Breast epithelium (tissue), 4 donors: ENCODE results near the gene LTO1. TPM values are rescaled to one million over a fixed set of nuclear protein-coding genes. Genes with fewer than 3 reads are reported as not detected.

Source experiments
- DNase-seq, 2 donors: peaks; one replicate each; pipeline ENCODE4 v3.0.0-alpha.2; 2019; ENCODE audit warnings: low spot score in 2 of 2
- H3K27ac ChIP-seq, 2 donors: fragments of 200-600 bp; sonication (generic) in 1 of 2; one replicate each; pipeline ENCODE4 v1.5.1; 2016 to 2019; ENCODE audit warnings: mild to moderate bottlenecking in 1 of 2
- H3K27me3 ChIP-seq, 2 donors: fragments of 200-600 bp; sonication (generic) in 1 of 2; one replicate each; pipeline versions ENCODE4 v1.5.1 to v1.6.0; 2017 to 2019; ENCODE audit warnings: control low read depth in 1 of 2, mild to moderate bottlenecking in 1 of 2
- H3K36me3 ChIP-seq: fragments of 200-600 bp; one replicate; pipeline ENCODE4 v1.5.1; 2019
- H3K4me1 ChIP-seq, 2 donors: fragments of 200-600 bp; sonication (generic); one replicate each; pipeline ENCODE4 v1.5.1; 2016 to 2019; ENCODE audit warnings: control low read depth in 1 of 2
- H3K4me3 ChIP-seq, 3 donors: fragments of 200-600 bp; sonication (generic); 1 replicate in 2 of 3; 2 replicates in 1 of 3; pipeline ENCODE4 v1.5.1; 2016 to 2019; ENCODE audit warnings: mild to moderate bottlenecking in 3 of 3, moderate library complexity in 2 of 3
- H3K9me3 ChIP-seq, 2 donors: fragments of 200-600 bp; sonication (generic) in 1 of 2; one replicate each; pipeline ENCODE4 v1.5.1; 2016 to 2019; ENCODE audit warnings: control low read depth in 1 of 2
- POLR2A ChIP-seq: fragments of 450-650 bp; IDR thresholded peaks from one replicate; pipeline ENCODE4 v1.6.1; 2016; ENCODE audit warnings: antibody characterized with exemption, mild to moderate bottlenecking, moderate library complexity
- POLR2AphosphoS5 ChIP-seq, 3 donors: sonication (generic); formaldehyde crosslinking; IDR thresholded peaks; one replicate each; pipeline ENCODE4 v1.6.1; 2017; ENCODE audit warnings: antibody characterized with exemption in 3 of 3
- intact Hi-C: fragments of 100-400 bp; cut with DNase I; formaldehyde crosslinking; loops from one replicate; pipeline ENCODE4 v1.15.1; 2023; ENCODE audit warnings: low total_unique reads
- total RNA-seq, 3 donors: library from RNA; depleted of rRNA; stranded (reverse); fragments of >200 nt; gene quantifications; one replicate each; pipeline ENCODE4 v1.1.0, GENCODE V29; 2016
- TF ChIP-seq, protein P1 (sequence below), 3 donors: fragments of 450-650 bp; IDR thresholded peaks; one replicate each; pipeline ENCODE4 v1.5.1; 2016 to 2017; ENCODE audit warnings: antibody characterized with exemption in 3 of 3, mild to moderate bottlenecking in 3 of 3, moderate library complexity in 3 of 3

Gene LTO1
- total RNA-seq, 3 donors from 2014 or later, result 14.1 to 25.5 (median 18.7) TPM

DNA sequence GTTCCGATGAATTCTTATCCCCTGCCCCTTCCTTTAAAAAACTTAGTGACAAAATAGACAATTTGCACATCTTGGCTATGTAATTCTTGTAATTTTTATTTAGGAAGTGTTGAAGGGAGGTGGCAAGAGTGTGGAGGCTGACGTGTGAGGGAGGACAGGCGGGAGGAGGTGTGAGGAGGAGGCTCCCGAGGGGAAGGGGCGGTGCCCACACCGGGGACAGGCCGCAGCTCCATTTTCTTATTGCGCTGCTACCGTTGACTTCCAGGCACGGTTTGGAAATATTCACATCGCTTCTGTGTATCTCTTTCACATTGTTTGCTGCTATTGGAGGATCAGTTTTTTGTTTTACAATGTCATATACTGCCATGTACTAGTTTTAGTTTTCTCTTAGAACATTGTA, 22.2 kb downstream of the LTO1 start:
- no peak for DNase-seq
- Histone ChIP-seq H3K27ac (no peak overlapping the region), H3K36me3 (peaks cover 4% of the 10 kb centered on the region), H3K27me3 (no peaks in the 10 kb centered on the region), H3K4me1 (no peaks in the 10 kb centered on the region), H3K4me3 (no peak overlapping the region), H3K9me3 (no peaks in the 10 kb centered on the region)
- intact Hi-C loops, result no loop called here
- TF ChIP-seq POLR2A (no peak), POLR2AphosphoS5 (IDR thresholded peaks at IDR 0.05) (no peak)
- TF ChIP-seq, protein P1, sequence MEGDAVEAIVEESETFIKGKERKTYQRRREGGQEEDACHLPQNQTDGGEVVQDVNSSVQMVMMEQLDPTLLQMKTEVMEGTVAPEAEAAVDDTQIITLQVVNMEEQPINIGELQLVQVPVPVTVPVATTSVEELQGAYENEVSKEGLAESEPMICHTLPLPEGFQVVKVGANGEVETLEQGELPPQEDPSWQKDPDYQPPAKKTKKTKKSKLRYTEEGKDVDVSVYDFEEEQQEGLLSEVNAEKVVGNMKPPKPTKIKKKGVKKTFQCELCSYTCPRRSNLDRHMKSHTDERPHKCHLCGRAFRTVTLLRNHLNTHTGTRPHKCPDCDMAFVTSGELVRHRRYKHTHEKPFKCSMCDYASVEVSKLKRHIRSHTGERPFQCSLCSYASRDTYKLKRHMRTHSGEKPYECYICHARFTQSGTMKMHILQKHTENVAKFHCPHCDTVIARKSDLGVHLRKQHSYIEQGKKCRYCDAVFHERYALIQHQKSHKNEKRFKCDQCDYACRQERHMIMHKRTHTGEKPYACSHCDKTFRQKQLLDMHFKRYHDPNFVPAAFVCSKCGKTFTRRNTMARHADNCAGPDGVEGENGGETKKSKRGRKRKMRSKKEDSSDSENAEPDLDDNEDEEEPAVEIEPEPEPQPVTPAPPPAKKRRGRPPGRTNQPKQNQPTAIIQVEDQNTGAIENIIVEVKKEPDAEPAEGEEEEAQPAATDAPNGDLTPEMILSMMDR (IDR thresholded peaks at IDR 0.05), result no peak

DNA sequence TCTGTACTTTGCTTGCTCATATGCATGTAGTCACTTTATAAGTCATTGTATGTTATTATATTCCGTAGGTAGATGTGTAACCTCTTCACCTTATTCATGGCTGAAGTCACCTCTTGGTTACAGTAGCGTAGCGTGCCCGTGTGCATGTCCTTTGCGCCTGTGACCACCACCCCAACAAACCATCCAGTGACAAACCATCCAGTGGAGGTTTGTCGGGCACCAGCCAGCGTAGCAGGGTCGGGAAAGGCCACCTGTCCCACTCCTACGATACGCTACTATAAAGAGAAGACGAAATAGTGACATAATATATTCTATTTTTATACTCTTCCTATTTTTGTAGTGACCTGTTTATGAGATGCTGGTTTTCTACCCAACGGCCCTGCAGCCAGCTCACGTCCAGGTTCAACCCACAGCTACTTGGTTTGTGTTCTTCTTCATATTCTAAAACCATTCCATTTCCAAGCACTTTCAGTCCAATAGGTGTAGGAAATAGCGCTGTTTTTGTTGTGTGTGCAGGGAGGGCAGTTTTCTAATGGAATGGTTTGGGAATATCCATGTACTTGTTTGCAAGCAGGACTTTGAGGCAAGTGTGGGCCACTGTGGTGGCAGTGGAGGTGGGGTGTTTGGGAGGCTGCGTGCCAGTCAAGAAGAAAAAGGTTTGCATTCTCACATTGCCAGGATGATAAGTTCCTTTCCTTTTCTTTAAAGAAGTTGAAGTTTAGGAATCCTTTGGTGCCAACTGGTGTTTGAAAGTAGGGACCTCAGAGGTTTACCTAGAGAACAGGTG, 23.1 kb downstream of the LTO1 start:
- H3K36me3 ChIP-seq, result peaks cover 4% of the 10 kb centered on the region
- no peak for TF ChIP-seq POLR2A
- no peak for TF ChIP-seq POLR2AphosphoS5 (IDR thresholded peaks at IDR 0.05)
- TF ChIP-seq, protein P1 (IDR thresholded peaks at IDR 0.05), result no peak
- H3K4me1 ChIP-seq, result no peaks in the 10 kb centered on the region
- no peaks in the 10 kb centered on the region for H3K9me3 ChIP-seq
- H3K27ac ChIP-seq, result no peak overlapping the region
- DNase-seq, result no peak
- no peak overlapping the region for H3K4me3 ChIP-seq
- H3K27me3 ChIP-seq, result no peaks in the 10 kb centered on the region
- intact Hi-C loops, result no loop called here

DNA sequence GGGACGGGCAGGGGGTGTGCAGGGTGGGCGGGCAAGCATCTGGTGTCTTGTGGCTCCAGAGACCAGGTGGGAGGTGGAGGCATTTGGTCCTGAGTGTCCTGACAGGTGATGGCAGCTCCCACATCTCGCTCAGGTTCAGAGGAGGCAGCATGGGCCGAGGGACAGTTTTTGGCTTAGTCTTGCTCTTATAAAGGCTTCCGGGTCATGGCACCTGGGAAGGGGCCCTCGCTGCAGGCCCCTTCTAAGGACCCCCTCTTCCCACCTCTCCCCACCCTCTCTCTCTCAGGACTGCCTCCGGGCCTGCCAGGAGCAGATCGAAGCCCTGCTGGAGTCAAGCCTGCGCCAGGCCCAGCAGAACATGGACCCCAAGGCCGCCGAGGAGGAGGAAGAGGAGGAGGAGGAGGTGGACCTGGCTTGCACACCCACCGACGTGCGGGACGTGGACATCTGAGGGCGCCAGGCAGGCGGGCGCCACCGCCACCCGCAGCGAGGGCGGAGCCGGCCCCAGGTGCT, 24.3 kb downstream of the LTO1 start:
- intact Hi-C loops, result no loop called here
- no peak for DNase-seq
- Histone ChIP-seq H3K4me1 (no peaks in the 10 kb centered on the region), H3K4me3 (no peak overlapping the region), H3K36me3 (peaks cover 4% of the 10 kb centered on the region), H3K27me3 (no peaks in the 10 kb centered on the region), H3K9me3 (no peaks in the 10 kb centered on the region), H3K27ac (peak overlapping the region in 1 of 2 donors; percentile 12)
- TF ChIP-seq, protein P1 (IDR thresholded peaks at IDR 0.05), result no peak
- TF ChIP-seq POLR2AphosphoS5 (IDR thresholded peaks at IDR 0.05), result no peak
- TF ChIP-seq POLR2A, result no peak

DNA sequence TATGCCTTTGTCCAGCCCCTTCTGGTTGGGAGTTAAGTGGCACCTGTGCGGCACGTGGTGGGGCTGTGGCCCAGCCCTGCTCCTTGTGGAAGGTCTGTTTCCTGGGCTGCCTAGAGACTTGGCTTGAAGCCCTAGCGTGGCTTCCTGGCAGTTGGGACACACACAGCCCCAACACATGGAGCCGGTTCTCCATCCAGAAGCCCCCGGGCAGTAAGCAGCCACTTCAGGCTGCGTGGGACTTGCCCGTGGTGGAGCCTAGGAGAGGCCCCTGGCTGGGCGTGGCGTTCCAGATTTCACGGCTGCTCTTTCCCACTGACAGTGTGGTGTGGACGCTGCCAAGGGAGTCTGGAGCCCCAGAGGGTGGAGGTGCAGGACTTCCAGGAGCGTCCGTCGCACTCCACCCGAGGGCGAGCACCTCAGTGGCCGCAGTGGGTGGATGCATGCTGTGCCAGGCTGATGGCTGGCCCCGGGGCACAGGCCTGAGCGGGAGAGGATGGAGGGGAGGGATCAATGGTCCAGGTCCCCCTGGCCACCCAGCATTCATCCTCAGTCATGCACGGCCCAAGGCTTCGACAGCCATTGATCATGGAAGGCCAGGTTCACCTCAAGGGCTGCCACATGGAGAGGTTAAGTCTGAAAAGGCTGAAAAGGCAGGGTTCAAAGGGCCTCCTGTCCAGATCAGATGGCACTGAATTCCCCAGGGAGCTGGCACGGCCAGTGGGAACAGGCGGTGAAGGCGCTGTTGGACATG, 24.9 kb downstream of the LTO1 start:
- peak overlapping the region; percentile 42 to 69 for H3K27ac ChIP-seq

More for the DNA sequence above, 24.9 kb downstream of the LTO1 start:
- peaks cover 4% of the 10 kb centered on the region for H3K36me3 ChIP-seq
- no peak overlapping the region for H3K4me3 ChIP-seq
- H3K27me3 ChIP-seq, result no peaks in the 10 kb centered on the region
- no peaks in the 10 kb centered on the region for H3K9me3 ChIP-seq
- no peaks in the 10 kb centered on the region for H3K4me1 ChIP-seq
- intact Hi-C loops, result no loop called here
- TF ChIP-seq POLR2AphosphoS5 (IDR thresholded peaks at IDR 0.05), result no peak
- no peak for TF ChIP-seq POLR2A
- TF ChIP-seq, protein P1 (IDR thresholded peaks at IDR 0.05), result no peak
- DNase-seq, result peak; percentile 78 to 84
